ENCODE measurements around the gene GPC3. TPM values are rescaled to one million over a fixed set of nuclear protein-coding genes. Genes with fewer than 3 reads are reported as not detected.
"Not testable (repeated sequence)": the region's sequence is repeated elsewhere in the genome, so short reads cannot be mapped to it uniquely, and the experiment has no call there.

The GPC3 gene
- polyA plus RNA-seq, 3 donors = not detected

DNA sequence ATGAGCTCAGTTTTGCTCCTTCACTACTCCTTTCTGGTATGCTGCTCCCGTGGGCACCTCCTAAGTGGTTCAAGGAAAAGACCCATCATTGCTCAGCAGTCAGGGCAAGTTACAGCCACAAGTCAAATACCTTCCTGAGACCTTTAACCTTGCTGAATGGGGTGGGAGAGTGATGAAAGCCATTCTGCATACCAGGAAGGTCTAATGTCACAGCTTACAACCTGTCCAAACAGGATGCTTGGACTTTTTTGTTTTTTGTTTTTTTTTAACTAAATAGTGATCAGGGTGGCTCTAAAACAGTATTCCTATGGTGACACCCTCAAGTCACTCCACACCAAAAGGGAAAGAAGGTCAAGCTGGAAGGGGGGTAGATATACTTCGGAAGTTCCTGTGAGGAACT, 93.1 kb downstream of the GPC3 start:
- no peak overlapping the region for H3K4me3 Mint-ChIP-seq
- no peaks in the 10 kb centered on the region for H3K36me3 ChIP-seq (replicated peaks in 1 of 2; ENCODE audit: control insufficient read depth in 1 of 2, insufficient read depth in 2 of 2, low read length in 2 of 2)
- H3K36me3 Mint-ChIP-seq = no peaks in the 10 kb centered on the region
- H3K9ac ChIP-seq (ENCODE audit: insufficient read depth, low read length, poor library complexity, severe bottlenecking) = no peak overlapping the region
- H3K4me1 ChIP-seq (ENCODE audit: control insufficient read depth in 1 of 2, insufficient read depth in 2 of 2, low read length in 2 of 2) = no peaks in the 10 kb centered on the region
- H3K27me3 ChIP-seq (ENCODE audit: control insufficient read depth in 2 of 2, insufficient read depth in 2 of 2, low read length in 2 of 2) = no peaks in the 10 kb centered on the region
- H3K9me3 Mint-ChIP-seq = peaks cover 0 to 7% (median 2%) of the 10 kb centered on the region in 7 donors
- H3K27ac ChIP-seq (ENCODE audit: low read depth in 1 of 2, low read length in 2 of 2) = no peak overlapping the region
- H3K9me3 ChIP-seq (replicated peaks in 1 of 2; ENCODE audit: control insufficient read depth in 1 of 2, insufficient read depth in 1 of 2, low read length in 2 of 2) = no peaks in the 10 kb centered on the region
- DNase-seq = no peak
- peaks cover 0 to 2% (median 0%) of the 10 kb centered on the region in 3 donors for H3K27me3 Mint-ChIP-seq (ENCODE audit: low read depth in 3 of 3)
- H3K4me1 Mint-ChIP-seq = no peaks in the 10 kb centered on the region
- no CpG with 5 or more reads among the region's 2 CpGs for WGBS (ENCODE audit: insufficient coverage)
- no peak overlapping the region for H3K27ac Mint-ChIP-seq
- H3K4me2 ChIP-seq (replicated peaks; ENCODE audit: extremely low read depth, low read length, poor library complexity, severe bottlenecking) = no peak overlapping the region
- TF ChIP-seq, protein P1, sequence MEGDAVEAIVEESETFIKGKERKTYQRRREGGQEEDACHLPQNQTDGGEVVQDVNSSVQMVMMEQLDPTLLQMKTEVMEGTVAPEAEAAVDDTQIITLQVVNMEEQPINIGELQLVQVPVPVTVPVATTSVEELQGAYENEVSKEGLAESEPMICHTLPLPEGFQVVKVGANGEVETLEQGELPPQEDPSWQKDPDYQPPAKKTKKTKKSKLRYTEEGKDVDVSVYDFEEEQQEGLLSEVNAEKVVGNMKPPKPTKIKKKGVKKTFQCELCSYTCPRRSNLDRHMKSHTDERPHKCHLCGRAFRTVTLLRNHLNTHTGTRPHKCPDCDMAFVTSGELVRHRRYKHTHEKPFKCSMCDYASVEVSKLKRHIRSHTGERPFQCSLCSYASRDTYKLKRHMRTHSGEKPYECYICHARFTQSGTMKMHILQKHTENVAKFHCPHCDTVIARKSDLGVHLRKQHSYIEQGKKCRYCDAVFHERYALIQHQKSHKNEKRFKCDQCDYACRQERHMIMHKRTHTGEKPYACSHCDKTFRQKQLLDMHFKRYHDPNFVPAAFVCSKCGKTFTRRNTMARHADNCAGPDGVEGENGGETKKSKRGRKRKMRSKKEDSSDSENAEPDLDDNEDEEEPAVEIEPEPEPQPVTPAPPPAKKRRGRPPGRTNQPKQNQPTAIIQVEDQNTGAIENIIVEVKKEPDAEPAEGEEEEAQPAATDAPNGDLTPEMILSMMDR (IDR thresholded peaks at IDR 0.05) = no peak
- H3K4me3 ChIP-seq (replicated peaks in 1 of 3; ENCODE audit: low read depth in 2 of 3, low read length in 3 of 3) = no peak overlapping the region
- no peaks in the 10 kb centered on the region for H4K20me1 ChIP-seq (ENCODE audit: insufficient read depth, low read length)
- intact Hi-C loops (cut with micrococcal nuclease) = no loop called here
- no peaks in the 10 kb centered on the region for H3K79me2 ChIP-seq (ENCODE audit: insufficient read depth, low read length)
- no peak overlapping the region for H2AFZ ChIP-seq (ENCODE audit: insufficient read depth, low read depth, low read length, poor library complexity, severe bottlenecking)

DNA sequence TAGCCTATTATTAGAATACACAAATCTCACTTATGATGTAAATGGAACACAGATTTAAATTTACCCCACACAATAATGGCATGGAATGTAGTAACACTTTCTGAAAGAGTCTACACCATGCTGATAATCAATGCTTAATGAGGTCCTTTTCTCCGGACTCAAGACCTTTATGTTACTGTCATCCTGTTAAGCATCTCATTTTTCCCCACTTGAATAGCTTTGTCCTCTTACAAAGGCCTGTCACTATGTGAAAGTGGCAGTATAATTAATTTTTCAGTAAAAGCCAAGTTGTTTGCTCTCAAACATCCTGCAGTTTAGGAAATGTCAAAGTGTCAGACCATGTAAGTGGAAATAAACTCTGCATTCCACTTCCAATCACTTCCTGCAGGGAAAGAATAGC, 96.4 kb downstream of the GPC3 start:
- H3K27ac ChIP-seq (ENCODE audit: low read depth in 1 of 2, low read length in 2 of 2) = no peak overlapping the region
- H3K36me3 Mint-ChIP-seq = no peaks in the 10 kb centered on the region
- TF ChIP-seq, protein P1 (IDR thresholded peaks at IDR 0.05) = no peak
- no peak overlapping the region for H3K4me2 ChIP-seq (replicated peaks; ENCODE audit: extremely low read depth, low read length, poor library complexity, severe bottlenecking)
- no peaks in the 10 kb centered on the region for H3K36me3 ChIP-seq (replicated peaks in 1 of 2; ENCODE audit: control insufficient read depth in 1 of 2, insufficient read depth in 2 of 2, low read length in 2 of 2)
- H3K27me3 Mint-ChIP-seq (ENCODE audit: low read depth in 3 of 3) = no peaks in the 10 kb centered on the region
- H3K9me3 ChIP-seq (replicated peaks in 1 of 2; ENCODE audit: control insufficient read depth in 1 of 2, insufficient read depth in 1 of 2, low read length in 2 of 2) = no peaks in the 10 kb centered on the region
- H2AFZ ChIP-seq (ENCODE audit: insufficient read depth, low read depth, low read length, poor library complexity, severe bottlenecking) = no peak overlapping the region
- no peak for DNase-seq
- no peak overlapping the region for H3K4me3 ChIP-seq (replicated peaks in 1 of 3; ENCODE audit: low read depth in 2 of 3, low read length in 3 of 3)
- no peaks in the 10 kb centered on the region for H3K27me3 ChIP-seq (ENCODE audit: control insufficient read depth in 2 of 2, insufficient read depth in 2 of 2, low read length in 2 of 2)
- H3K4me1 ChIP-seq (ENCODE audit: control insufficient read depth in 1 of 2, insufficient read depth in 2 of 2, low read length in 2 of 2) = no peaks in the 10 kb centered on the region
- peaks cover 0 to 6% (median 2%) of the 10 kb centered on the region in 7 donors for H3K9me3 Mint-ChIP-seq
- no peak overlapping the region for H3K9ac ChIP-seq (ENCODE audit: insufficient read depth, low read length, poor library complexity, severe bottlenecking)
- no peak overlapping the region for H3K4me3 Mint-ChIP-seq
- WGBS (ENCODE audit: insufficient coverage) = no CpG with 5 or more reads among the region's 1 CpG
- intact Hi-C loops (cut with micrococcal nuclease) = no loop called here
- H3K79me2 ChIP-seq (ENCODE audit: insufficient read depth, low read length) = no peaks in the 10 kb centered on the region
- H3K27ac Mint-ChIP-seq = no peak overlapping the region
- no peaks in the 10 kb centered on the region for H3K4me1 Mint-ChIP-seq
- no peaks in the 10 kb centered on the region for H4K20me1 ChIP-seq (ENCODE audit: insufficient read depth, low read length)

DNA sequence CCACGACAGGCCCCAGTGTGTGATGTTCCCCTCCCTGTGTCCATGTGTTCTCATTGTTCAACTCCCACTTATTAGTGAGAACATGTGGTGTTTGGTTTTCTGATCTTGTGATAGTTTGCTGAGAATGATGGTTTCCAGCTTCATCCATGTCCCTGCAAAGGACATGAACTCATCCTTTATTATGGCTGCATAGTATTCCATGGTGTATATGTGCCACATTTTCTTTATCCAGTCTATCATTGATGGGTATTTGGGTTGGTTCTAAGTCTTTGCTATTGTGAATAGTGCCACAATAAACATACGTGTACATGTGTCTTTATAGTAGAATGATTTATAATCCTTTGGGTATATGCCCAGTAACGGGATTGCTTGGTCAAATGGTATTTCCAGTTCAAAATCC, 97.3 kb downstream of the GPC3 start:
- H3K79me2 ChIP-seq (ENCODE audit: insufficient read depth, low read length); intact Hi-C loops (cut with micrococcal nuclease); DNase-seq; H3K9me3 ChIP-seq (replicated peaks in 1 of 2; ENCODE audit: control insufficient read depth in 1 of 2, insufficient read depth in 1 of 2, low read length in 2 of 2); H3K4me2 ChIP-seq (replicated peaks; ENCODE audit: extremely low read depth, low read length, poor library complexity, severe bottlenecking); H3K27me3 ChIP-seq (ENCODE audit: control insufficient read depth in 2 of 2, insufficient read depth in 2 of 2, low read length in 2 of 2); H3K36me3 ChIP-seq (replicated peaks in 1 of 2; ENCODE audit: control insufficient read depth in 1 of 2, insufficient read depth in 2 of 2, low read length in 2 of 2); H2AFZ ChIP-seq (ENCODE audit: insufficient read depth, low read depth, low read length, poor library complexity, severe bottlenecking); H3K4me3 Mint-ChIP-seq; H3K36me3 Mint-ChIP-seq; H3K4me3 ChIP-seq (replicated peaks in 1 of 3; ENCODE audit: low read depth in 2 of 3, low read length in 3 of 3); H3K27ac ChIP-seq (ENCODE audit: low read depth in 1 of 2, low read length in 2 of 2); H4K20me1 ChIP-seq (ENCODE audit: insufficient read depth, low read length); H3K27ac Mint-ChIP-seq; H3K27me3 Mint-ChIP-seq (ENCODE audit: low read depth in 3 of 3); H3K9ac ChIP-seq (ENCODE audit: insufficient read depth, low read length, poor library complexity, severe bottlenecking); H3K4me1 Mint-ChIP-seq; H3K9me3 Mint-ChIP-seq; H3K4me1 ChIP-seq (ENCODE audit: control insufficient read depth in 1 of 2, insufficient read depth in 2 of 2, low read length in 2 of 2): not testable (repeated sequence)
- WGBS (ENCODE audit: insufficient coverage) = no CpG with 5 or more reads among the region's 3 CpGs
